ENCODE results near the gene MGAT4A. TPM values are rescaled to one million over a fixed set of nuclear protein-coding genes. Genes with fewer than 3 reads are reported as not detected.

The MGAT4A gene
- total RNA-seq, 4 donors from 2014 or later = 12.6 to 50.0 (median 16.1) TPM

DNA sequence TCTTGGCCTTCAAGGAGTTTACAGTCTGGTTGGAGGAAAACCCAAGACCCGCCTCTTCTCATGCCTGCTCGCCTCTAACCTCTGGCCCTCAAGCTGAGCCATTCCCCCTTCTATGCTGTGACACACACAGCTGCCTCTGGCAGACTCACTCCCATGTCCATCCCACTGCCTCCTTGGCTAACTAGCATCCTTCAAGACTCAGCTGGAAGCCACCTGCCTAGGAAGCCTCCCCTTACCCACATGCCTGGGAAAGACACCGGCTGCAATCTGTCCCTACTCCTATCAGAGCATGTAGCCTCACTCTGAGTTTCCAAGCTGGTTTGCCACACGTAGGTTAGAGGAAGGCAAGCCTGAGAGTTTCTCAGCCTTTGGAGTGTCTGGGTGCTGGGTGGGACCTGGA lies 6.9 kb upstream of the MGAT4A start:
- Histone ChIP-seq H3K27me3 (no peaks in the 10 kb centered on the region), H3K27ac (no peak overlapping the region), H3K4me1 (no peaks in the 10 kb centered on the region), H3K9me3 (no peaks in the 10 kb centered on the region), H3K36me3 (no peaks in the 10 kb centered on the region), H3K4me3 (no peak overlapping the region)
- DNase-seq (ENCODE audit: low spot score in 2 of 2) = no peak
- 85 to 94% methylated on average over 4 of the region's 4 CpGs for WGBS, 2 donors
- TF ChIP-seq, protein P1, sequence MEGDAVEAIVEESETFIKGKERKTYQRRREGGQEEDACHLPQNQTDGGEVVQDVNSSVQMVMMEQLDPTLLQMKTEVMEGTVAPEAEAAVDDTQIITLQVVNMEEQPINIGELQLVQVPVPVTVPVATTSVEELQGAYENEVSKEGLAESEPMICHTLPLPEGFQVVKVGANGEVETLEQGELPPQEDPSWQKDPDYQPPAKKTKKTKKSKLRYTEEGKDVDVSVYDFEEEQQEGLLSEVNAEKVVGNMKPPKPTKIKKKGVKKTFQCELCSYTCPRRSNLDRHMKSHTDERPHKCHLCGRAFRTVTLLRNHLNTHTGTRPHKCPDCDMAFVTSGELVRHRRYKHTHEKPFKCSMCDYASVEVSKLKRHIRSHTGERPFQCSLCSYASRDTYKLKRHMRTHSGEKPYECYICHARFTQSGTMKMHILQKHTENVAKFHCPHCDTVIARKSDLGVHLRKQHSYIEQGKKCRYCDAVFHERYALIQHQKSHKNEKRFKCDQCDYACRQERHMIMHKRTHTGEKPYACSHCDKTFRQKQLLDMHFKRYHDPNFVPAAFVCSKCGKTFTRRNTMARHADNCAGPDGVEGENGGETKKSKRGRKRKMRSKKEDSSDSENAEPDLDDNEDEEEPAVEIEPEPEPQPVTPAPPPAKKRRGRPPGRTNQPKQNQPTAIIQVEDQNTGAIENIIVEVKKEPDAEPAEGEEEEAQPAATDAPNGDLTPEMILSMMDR (IDR thresholded peaks at IDR 0.05) = no peak
- TF ChIP-seq POLR2A (IDR thresholded peaks at IDR 0.05) = no peak
- TF ChIP-seq EP300 (IDR thresholded peaks at IDR 0.05) = no peak

DNA sequence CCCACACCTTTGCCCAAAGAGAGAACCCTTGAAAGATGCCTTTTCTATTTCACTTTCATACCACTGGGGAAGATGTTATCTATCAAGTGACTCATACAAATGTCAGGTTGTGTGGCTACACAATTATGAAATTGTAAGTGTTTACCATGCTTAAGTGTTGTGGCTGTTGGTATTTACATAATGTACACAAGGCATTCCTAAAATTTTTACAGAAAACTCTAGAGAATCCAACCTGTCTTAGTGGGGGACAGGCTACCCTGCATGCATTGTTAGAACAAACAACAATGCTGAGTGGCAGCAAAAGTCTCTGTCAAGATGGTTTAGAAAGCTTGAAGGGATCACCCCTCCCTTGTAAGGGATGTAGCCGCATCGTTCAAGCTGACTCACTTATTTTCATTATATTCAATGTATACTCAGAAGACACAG lies 5.5 kb upstream of the MGAT4A start:
- Histone ChIP-seq H3K36me3 (no peaks in the 10 kb centered on the region), H3K9me3 (no peaks in the 10 kb centered on the region), H3K27me3 (no peaks in the 10 kb centered on the region), H3K4me3 (no peak overlapping the region), H3K27ac (no peak overlapping the region), H3K4me1 (peaks cover 0 to 8% (median 3%) of the 10 kb centered on the region in 4 donors)
- TF ChIP-seq POLR2A (IDR thresholded peaks at IDR 0.05) (no peak), EP300 (IDR thresholded peaks at IDR 0.05) (no peak)
- TF ChIP-seq, protein P1 (IDR thresholded peaks at IDR 0.05) = no peak
- DNase-seq (ENCODE audit: low spot score in 2 of 2) = no peak
- 77 to 85% methylated on average over 2 of the region's 2 CpGs for WGBS, 2 donors

DNA sequence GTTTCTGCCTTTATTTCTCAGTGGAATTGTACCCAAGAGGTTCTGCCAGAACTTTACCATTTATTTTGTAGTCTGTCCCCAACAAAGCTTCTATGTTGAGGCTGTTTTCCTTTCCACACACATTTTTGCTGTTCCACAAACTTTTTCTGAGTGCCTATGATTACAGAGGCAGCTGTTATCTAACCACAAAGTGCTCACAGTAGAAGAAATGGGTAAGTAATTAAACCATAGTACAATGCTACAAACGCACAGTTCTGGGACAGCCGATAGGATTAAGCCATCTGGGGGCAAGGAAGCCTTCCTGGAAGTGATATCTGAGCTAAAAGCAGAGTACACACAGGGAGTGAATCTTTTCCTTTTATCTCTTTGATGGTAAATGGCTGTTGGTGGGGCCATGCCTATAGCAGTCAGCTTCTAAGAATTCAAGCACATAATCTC lies 3.9 kb upstream of the MGAT4A start:
- WGBS, 2 donors = 56 to 68% methylated on average over 2 of the region's 2 CpGs
- Histone ChIP-seq H3K9me3 (no peaks in the 10 kb centered on the region), H3K36me3 (no peaks in the 10 kb centered on the region)

DNA sequence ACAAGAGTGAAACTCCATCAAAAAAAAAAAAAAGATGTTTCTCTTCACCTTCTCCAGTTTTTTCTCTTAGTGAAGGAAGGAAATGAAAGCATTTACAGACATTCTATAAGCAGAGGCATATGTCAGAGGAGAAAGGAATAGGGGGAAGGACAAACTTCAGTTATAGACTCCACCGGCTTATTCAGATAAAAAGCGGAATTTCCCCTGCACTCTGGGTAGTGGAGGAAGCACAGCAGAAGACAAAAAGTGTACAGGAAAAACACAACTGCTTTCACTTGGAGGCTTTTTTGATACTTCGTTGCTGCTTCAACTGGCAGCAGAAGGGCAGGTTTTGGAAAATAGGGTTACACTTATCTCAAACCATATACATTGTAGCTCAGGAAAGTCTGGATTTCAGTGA lies 3.2 kb upstream of the MGAT4A start:
- Histone ChIP-seq H3K9me3 (no peaks in the 10 kb centered on the region), H3K36me3 (no peaks in the 10 kb centered on the region), H3K27ac (no peak overlapping the region), H3K27me3 (no peaks in the 10 kb centered on the region), H3K4me3 (no peak overlapping the region), H3K4me1 (peaks cover 0 to 17% (median 3%) of the 10 kb centered on the region in 4 donors)
- no peak for DNase-seq (ENCODE audit: low spot score in 2 of 2)
- TF ChIP-seq EP300 (IDR thresholded peaks at IDR 0.05) (no peak), POLR2A (IDR thresholded peaks at IDR 0.05) (no peak)
- TF ChIP-seq, protein P1 (IDR thresholded peaks at IDR 0.05) = no peak
- WGBS, 2 donors = 67 to 84% methylated on average over 3 of the region's 3 CpGs

More for the DNA sequence above, 3.9 kb upstream of the MGAT4A start:
- no peak for TF ChIP-seq POLR2A (IDR thresholded peaks at IDR 0.05)
- TF ChIP-seq, protein P1 (IDR thresholded peaks at IDR 0.05) = no peak
- Histone ChIP-seq H3K4me1 (peaks cover 0 to 10% (median 3%) of the 10 kb centered on the region in 4 donors), H3K27ac (no peak overlapping the region), H3K27me3 (no peaks in the 10 kb centered on the region), H3K4me3 (no peak overlapping the region)
- no peak for DNase-seq (ENCODE audit: low spot score in 2 of 2)

DNA sequence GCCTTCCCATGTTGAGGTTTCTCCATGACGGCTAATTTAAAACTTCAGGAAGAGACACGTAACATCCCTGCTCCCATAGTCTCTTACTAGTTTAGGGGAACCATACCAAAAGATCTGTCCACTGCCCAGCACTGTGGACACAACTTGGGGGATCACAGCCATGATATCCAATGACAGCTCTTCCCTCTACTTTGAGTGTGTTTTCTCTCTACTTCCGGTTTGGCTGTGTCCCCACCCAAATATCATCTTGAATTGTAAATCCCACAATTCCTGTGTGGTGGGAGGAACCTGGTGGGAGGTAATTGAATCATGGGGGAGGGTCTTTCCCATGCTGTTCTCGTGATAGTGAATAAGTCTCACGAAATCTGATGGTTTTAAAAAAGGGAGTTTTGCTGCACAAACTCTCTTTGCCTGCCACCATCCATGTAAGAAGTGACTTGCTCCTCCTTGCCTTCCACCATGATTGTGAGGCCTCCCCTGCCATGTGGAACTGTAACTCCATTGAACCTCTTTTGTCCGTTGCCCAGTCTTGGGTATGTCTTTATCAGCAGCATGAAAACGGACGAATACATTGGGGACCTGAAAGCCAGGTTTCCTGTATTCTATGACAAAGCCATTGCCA lies 1.6 kb upstream of the MGAT4A start:
- Histone ChIP-seq H3K27me3 (no peaks in the 10 kb centered on the region), H3K36me3 (no peaks in the 10 kb centered on the region), H3K9me3 (no peaks in the 10 kb centered on the region), H3K27ac (peak overlapping the region in 2 of 4 donors; percentile 83 to 94), H3K4me1 (peaks cover 0 to 32% (median 9%) of the 10 kb centered on the region in 4 donors), H3K4me3 (peak overlapping the region in 2 of 4 donors; percentile 71 to 96)
- 84 to 86% methylated on average over 8 of the region's 8 CpGs for WGBS, 2 donors
- DNase-seq (ENCODE audit: low spot score in 2 of 2) = no peak
- TF ChIP-seq EP300 (IDR thresholded peaks at IDR 0.05) (no peak), POLR2A (IDR thresholded peaks at IDR 0.05) (no peak)
- TF ChIP-seq, protein P1 (IDR thresholded peaks at IDR 0.05) = no peak
